IPS-NIHi11 (cell line): ENCODE data around the gene SOCS1.

Source experiments
- DNase-seq: peaks from one replicate; pipeline ENCODE4 v3.0.0; 2012; ENCODE audit warnings: mixed read lengths, low spot score

The SOCS1 gene

DNA sequence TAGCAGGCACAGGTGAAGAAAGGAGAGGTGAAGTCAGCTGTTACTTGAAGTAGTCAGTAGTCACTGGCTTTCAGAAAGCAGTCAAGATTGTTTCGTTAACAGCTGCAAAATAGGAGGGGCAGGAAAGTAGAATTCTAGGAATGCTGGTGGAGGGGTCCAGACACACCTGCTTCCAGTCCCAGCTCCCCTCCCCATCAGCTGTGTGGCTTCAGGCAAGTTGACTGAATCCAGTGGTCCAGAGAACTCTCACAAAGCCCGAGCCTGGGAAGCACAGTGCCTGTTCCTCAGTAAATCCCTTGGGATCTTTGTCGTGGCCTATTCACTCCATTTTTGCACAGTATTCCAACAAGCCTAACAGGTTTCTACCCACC, 4.6 kb upstream of the SOCS1 start:
- no peak for DNase-seq

DNA sequence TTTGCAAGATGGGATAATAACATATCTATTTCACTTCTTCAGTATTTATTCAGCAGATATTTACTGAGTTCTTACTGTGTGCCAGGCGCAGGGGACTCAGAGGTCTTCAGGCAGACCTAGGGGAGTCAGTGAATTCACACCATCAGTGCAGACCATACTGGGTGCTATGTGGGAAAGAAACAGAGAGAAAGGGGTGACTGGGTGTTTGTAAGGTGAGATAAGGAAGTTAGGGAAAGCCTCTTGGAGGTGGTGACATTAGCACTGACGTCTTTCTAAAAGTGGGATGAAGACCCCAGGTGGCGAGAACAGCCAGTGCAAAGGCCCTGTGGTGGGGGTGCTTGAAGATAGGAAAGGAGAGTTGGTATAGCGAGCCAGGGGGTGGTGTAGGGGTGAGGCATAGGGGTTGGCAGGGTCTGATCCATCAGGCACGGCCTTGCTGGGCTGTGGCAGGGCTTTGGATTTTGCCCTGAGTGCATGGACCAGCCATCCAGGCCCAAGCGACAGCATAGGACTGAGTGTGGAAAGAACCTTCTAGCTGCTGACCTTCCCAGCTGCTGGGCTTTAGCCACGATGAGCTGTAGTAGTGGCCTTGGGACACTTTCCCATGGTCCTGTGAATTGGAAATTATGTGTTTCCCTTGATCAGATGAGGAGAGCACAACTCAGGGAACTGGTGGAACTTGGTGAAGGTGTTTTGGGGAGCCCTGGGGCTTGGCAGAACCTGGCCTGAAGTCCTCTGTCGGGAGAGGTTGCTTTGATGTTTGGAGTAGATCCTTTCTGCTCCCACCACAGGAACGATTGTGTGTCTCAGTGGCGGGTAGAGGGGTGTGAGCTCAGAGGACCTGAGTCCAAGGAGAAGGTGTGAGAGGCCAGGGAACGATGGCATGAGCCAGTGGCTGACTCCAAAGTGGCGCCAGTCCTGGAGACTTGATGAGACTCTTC, 3.9 kb upstream of the SOCS1 start:
- no peak for DNase-seq

DNA sequence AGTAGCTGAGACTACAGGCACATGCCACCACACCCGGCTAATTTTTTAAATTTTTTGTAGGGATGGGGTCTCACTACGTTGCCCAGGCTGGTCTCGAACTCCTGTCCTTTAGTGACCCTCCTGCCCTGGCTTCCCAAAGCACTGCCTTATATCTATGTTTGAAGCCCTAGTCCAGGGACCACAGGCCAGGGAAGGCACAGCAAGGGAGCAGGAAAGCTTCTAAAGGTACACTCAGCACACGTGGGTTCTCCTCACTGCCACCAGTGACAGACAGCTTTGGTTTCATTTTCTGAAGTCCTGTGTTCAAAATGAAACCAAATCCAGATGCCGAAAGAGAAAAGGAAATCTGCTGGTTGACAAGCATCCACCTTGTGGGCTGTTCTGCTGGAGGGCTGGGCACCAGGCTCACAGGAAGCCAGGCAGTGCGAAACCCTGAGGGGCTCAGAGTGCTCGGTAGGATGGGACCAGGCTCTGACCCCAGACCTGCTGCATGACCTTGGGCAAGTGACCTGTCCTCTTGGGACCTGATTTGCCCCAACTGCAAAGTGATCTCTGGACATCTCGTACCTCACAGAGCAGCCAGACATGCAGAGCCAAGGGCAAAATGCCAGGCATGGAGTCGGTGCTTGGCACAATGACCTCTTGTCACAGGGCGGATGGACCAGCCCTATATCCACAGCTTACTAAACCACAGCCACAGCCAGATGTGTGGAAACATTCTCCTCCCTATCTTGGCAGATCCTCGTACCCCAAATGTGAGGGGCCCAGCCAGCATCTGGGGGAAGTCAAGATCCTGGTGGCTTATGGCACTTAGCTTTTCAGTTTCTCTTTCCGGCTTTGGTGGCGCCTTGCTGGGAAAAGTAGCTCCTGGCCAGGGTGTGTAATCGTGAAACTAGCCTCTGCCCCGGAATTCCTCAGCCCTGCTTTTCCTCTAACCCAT, 2.8 kb upstream of the SOCS1 start:
- no peak for DNase-seq

DNA sequence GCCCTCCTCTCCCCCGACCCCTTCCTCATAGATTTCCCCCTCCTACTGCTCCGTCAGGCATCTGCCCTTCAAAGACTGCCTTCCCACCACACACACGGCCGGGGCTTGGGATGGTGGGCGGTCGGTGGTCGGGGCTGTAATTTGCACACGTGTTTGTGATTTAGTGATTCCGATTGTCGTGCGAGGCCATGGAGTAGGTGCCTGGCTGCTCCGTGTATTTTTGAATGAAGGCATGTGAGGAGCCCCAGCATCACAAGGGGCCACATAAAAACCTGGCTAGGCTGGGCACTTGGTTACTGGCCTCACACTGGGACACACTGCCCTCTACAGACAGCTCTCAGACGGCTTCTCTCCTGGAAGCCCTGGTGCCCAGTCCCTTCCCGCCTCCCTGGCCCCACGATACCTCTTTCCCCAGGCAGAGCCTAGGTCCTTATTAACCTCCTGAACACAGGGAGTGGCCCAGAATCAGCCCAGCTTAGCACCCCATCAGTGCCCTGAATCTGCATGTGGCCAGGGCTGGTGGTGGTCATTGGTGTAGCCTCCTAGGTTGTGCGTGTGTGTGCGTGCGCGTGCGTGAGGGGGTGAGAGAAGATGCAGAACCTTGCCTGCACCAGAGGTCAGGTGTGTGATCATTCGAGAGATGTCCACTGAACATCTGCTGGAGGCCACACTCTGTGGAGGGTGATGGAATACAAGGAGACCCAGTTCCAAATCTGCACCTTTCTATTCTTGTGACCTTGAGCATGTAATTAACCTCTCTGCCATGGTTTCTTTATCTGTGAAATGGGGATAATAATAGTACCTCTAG, 1.3 kb upstream of the SOCS1 start:
- peak; percentile 86 for DNase-seq

DNA sequence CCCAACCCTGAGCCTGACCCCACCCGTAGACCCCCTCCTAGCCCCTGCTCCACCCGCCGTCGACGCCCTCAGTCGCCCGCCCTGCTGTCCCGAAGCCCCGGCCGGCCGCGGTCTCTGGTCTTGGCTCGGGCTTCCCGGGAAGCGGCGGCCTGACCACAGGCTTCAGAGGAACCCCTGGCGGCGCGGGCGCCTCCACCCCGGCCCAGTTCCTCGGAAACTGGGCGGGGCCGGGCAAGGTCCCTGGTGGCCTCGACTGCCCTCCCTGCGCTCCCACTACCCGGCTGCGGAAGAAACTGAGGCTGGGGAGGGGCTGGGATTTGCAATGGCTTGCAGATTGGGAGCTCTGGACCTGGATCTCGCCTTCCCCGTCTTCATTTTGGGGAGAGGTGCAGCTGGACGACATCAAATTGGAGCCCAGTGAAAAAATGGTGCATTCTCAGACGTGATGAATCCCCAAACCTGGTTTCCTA, 692 bp upstream of the SOCS1 start:
- no peak for DNase-seq

DNA sequence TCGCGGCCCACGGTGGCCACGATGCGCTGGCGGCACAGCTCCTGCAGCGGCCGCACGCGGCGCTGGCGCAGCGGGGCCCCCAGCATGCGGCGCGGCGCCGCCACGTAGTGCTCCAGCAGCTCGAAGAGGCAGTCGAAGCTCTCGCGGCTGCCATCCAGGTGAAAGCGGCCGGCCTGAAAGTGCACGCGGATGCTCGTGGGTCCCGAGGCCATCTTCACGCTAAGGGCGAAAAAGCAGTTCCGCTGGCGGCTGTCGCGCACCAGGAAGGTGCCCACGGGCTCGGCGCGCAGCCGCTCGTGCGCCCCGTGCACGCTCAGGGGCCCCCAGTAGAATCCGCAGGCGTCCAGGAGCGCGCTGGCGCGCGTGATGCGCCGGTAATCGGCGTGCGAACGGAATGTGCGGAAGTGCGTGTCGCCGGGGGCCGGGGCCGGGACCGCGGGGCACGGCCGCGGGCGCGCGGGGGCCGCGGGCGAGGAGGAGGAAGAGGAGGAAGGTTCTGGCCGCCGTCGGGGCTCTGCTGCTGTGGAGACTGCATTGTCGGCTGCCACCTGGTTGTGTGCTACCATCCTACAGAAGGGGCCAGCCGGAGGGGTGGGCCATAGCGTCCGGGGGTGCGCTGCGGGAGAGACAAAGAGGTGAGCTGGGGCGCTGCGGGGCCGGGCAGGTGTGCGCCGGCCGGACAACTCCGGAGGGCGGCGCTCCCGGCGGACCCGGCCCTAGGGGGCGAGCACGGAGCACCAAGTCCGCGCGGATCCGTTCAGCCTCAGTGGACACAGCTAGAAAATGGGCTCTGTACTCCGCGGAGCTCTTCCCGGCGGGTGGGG, 879 bp downstream of the SOCS1 start:
- DNase-seq: peak; percentile 50

DNA sequence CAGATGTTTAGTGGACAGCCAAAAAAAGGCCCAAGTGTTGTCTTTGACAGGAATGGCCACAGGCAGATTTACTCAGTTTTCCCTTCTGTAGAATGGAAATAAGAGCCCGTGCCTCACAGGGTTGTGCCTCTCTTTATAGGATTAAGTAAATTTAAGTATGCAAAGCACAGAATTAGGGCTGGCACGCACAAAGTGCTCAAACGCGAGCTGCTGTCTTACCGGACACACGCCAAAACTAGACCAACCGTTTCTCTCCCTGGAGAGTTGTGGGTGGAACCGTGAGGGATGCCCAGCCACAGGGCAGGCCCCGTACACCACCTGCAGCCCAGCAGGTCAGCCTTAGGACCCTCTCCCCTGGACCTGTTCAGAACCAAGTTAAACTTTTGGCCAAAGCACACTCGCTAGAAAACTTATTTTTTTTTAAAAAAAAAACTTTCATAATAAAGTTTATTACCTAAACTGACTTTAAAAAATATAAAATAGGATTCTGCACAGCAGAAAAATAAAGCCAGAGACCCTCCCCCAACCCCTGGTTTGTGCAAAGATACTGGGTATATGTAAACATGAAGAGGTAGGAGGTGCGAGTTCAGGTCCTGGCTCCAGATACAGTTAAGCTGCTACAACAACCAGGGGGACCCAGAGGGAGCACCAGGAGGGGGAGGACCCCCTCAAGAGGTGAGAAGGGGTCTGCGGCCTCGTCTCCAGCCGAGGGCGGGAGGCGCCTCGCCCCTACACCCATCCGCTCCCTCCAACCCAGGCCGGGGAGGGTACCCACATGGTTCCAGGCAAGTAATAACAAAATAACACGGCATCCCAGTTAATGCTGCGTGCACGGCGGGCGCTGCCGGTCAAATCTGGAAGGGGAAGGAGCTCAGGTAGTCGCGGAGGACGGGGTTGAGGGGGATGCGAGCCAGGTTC, 1.8 kb downstream of the SOCS1 start:
- DNase-seq: no peak

DNA sequence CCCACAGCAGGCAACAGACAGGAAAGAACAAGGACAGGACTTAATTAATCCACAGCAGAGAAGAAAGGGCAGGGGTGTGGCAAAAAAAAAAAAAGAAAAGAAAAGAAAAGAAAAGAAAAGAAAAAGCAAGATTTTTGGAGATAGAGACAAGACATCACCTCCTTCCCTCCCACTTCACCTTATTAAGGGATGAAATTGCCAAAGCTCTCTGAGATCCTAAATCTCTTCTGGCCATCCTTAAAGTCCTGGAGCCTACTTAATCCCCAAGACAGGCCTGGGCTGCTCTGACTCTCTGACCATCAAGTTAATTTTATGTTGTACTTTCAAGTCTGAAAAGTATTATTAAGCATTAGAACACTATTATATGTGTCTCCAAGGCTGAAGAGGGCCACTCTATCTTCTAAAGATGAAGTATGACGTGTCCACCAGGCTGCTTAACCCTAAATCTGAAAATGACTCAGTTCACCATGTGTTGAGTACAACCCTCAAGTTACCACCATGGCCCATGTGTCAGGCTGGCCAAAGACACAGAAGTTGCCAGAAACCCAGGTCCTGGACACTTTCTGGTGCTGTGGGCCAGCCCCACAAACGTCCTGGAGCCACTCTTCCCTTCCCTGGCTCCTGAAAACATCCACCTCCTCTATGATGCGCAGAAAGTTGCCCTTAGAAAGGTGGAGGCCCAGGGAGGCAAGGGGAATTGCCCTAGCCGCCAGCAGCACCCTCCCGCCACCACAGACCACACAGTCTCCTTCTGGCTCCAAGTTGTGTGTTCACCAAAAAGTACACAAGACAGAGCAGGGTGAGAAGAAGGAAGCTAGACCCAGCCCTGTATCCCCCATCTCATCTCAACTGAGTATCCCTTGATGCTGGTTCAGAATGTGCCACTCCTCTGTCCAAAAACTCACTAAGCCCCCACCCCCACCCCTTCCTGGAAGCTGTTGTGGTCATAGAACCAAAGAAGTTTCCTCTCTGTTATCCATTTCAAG, 2.7 kb downstream of the SOCS1 start:
- no peak for DNase-seq

DNA sequence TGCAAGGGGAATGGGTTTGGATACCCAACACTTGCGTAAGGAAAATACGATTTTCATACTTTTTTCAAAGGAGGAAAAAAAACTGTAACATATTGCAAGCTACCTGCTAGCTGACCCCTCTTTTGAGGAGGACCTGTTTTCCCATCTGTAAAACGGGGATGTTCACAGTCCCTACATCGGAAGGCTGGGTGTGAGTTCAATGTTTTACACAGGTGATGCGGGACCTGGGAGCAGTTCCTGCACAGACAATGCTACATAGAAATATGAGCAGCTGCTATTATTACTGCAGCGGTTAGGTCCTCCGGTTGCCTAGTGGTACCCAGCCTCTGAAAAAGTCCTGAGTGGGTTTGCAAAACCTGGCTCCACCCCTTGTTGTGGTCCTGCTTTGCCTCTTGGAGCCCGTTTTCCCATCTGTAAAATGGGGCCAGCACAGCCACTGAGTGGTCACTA, 3.5 kb downstream of the SOCS1 start:
- no peak for DNase-seq

DNA sequence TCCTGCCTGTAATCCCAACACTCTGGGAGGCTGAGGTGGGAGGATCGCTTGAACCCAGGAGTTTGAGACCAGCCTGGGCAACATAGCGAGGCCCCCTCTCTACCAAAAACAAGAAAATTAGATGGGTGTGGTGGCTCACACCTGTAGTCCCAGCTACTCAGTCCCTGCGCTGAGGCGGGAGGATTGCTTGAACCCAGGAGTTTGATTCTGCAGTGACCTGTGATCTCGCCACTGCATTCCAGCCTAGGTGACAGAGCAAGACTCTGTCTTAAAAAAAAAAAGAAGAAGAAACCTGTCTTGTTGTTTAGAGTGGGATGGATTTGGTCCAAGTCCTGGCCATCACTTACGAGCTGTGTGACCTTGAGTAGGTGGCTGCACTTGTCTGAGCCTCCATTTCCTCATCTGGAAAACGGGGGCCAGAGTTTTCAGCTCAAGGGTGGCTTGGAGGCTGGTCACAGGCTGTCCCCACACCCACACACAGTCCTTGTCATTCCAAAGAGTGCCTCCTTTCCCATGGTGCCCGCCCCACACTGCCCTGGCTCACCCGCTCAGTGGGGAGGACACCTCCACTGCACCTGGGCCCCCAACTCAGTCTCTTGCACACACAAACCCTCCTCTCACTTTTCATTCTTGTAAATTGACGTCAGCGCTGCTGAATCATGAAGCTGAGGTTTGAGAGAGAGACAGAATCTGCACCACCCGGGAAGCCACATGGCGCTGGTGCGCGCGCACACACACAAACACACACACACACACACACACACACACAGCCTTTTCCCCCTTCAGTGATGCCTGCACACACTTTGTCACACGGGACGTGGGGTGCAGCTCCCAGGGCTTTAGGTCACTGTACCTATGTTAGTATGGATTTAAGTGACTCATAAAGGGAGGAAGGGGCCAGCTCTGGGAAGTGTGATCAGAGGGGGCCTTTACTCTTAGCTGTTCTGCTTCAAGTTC, 4.2 kb downstream of the SOCS1 start:
- no peak for DNase-seq

DNA sequence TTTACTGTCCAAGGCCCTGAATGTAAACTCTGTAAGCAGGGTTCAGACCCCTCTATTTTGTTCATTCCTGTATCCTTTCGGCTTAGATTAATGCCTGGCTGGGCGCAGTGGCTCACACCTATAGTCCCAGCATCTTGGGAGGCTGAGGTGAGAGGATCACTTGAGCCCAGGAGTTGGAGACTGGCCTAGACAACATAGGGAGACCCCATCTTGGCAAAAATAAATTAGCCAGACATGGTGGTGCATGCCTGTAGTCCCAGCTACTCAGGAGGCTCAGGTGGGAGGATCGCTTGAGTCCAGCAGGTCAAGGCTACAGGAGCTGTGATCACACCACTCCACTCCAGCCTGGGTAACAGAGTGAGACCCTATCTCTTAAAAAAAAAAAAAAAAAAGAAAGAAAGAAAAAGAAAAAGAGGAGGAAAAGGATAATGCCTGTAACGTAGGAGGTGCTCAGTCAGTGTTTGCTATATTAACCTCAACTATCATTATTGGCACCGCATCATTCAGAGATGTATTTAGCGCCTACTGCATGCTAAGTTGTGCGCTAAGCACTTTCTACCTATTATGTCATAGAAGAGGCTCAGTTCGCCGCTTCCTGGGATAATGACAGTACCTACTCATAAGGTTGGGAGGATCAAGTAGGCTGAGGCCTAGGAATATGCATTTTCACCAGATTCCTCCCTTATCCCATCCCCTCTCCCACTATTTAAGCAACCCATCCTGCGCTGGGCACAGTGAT, 5.0 kb downstream of the SOCS1 start:
- no peak for DNase-seq

DNA sequence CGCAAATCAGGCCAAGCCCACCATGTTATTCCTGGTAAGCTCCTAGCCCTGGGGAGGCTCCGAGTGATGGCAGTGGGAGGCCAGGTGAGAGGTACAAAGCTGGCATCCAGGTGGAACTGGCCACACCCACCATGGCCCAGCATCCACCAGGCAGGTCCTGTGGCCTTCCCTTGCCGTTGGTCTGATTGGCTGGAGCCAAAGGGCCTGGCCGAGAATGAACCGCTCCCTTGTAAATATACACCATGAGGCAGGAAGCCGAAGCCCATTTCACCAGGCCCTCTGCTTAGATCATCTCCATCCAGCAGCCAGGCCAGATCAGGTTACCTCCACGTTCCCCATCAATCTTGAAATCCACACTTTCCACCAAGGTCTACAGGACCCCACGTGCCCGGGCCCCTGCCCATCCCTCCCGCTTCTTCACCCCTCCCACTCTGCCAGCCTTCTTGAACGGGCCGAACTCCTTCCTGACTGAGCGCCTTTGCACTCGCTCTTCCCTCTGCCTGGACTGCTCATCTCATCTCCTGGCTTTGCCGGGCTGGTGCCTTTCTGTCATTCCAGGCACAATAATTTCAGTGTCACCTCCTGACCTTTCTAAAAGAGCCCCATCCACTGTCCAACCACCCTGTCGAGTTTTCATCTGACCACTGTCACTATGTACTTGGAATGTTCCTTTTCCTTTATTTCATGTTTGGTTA, 5.8 kb downstream of the SOCS1 start:
- DNase-seq: peak; percentile 76

DNA sequence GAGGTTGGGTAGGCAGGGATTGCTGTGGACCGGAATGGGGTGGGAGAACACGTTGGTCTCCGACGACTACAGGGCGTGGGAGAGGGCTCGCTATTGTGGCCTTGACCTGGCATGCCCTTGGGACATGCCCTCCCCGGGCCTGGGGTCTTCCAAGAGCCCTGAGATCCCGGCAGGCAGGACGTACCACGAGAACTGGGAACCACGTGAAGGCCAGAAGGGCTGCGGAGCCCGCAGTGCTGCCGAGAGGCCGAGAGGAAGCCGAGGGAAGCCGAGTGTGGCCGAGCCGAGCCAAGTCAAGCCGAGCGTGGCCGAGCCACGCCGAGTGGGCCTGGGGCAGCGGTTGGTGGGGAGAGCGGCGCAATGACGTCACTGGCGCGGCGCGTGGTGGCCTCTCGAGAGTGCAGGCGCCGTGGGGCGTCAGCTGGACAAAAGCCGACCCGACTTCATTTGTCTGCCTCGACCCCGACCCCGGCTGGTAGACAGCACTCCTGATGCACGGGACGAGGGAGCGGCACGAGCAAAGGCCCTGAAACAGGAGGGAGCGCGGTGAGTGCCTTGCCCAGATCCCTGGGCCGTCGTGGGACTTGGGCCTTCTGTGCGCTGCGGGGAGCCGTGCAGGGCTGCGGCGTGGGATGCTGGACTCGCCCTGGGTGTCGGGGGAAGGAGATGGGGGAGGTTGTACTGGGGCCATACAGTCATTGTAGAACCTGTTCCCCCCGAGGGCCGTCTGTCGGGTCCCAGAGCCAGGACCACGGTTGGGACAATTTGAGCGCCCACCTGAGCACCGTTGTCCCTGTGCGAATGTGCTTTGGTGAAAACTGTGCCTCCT, 6.6 kb downstream of the SOCS1 start:
- no peak for DNase-seq

DNA sequence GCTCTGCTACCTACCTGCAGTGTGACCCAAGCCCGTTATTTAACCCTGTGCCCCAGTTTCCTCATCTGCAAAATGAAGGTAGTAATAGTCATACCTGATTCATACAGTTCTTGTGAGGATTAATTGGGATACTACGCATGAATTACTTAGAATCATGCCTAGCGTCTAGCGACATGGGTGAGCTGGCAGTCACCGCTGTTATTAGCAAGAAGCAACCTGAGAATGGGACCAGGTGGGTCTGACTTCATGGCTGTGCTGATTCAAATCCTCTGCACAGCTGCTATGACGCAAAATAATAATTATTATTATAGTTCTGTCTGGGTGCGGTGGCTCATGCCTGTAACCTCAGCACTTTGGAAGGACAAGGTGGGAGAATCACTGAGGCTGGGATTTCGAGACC, 7.9 kb downstream of the SOCS1 start:
- no peak for DNase-seq

DNA sequence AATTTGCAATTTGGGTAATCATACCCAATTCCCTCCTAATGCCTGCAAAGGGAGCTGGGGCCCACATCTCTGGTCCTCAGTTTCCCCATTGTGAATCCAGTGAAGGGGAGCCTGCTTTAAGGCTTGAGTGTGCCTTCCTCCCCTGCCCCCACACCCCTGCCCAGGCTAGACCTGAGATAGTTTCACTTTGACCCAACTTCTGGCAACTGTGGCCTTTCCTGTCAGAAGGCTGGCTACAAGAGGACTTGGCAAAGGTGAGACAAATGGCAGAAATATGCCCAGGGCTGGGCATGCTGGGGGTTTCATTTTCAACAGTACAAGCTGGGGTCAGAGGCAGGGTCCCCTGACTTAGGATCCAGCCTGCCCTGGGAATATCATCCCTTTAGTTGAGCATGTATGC, 10.0 kb downstream of the SOCS1 start:
- no peak for DNase-seq
